ENCODE data around the gene STOML1.
A peak's percentile ranks its signal among the peaks of the same experiment; 100 is the strongest.

STOML1 gene

DNA sequence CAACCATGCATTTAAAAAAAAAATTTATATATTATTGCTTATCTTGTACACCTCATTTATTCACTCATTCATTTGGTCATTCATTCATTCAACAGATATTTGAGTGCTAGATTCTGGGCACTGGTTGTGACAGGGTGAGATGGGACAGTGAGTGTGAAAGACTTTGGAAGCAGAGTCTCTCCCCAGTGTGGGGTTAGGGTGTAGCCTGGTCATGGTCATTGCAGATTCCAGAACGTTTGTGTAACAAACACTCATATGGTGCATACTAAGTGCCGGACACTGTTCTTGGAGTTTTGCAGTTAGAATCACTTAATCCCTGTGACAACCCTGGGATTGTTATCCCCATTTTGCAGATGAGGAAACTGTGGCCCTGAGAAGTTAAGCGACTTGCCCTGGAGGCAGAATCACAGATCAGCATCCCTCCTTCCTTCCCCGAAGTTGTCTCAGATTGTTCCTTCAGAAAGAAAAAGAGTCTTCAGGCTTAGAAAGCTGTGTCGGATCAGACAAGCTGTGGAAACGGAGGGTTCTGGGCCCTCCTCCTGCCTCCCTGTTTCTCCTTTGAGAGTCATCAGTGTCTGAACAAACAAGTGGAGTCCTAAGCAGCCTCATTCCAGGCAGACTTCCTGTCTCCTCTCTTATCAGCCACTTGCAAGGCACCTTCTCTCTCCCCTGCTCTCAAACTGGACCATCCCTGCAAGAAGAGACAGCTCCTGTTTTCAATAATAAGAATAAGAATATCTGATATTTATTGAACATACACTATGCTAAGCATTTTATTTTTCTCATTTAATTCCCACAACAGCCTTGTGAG, 59.5 kb downstream of the STOML1 start:
- no peak for DNase-seq

DNA sequence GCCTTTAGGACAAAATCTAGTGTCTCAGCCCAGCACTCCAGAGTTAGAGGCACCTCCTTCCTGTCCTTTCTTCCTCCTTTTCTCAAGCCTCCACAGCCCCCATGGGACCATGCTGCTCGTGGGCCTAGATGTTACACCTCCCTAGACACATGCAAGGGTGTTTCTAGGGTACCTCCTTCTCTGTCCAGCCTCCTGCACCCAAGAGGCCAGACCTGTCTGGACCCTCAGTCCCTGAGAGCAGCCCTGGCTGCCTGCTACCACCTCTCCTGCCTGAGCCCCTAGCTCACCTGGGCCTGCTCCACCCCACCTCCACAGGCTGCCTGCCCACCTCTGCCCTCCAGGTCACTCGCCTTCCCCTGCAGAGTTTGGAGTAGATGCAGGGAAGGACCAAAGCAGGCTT, 60.7 kb downstream of the STOML1 start:
- DNase-seq, result no peak

DNA sequence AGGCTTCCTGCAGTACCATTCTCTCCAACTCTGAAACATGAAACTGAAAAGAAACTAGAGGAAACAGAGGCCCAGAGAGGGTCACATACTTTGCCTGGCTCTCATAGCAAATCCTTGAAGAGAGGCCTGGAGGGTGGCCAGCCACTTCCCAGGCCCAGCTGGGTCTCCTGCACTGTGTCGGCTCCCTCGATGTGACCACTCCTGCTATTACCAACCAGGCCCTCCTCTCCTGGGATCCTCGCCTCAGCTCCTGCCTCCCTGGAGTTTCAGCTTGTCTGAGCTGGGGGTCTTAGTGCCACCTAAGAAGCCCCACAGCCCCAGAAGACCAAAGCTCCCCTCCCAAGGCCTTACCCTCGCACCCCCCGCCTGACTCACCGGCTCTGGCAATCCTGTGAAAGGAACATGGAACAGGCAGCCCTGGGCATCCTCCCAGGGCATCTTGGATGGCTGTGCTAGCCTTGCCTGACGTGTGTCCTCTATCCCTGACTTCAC, 61.3 kb downstream of the STOML1 start:
- peak in 1 of 56 donors; percentile 12 for DNase-seq

- DNase-seq, result no peak
These were observed 61.7 kb downstream of the STOML1 start for GRCh38 chr15:73930371-73930770.

- no peak for DNase-seq
These were observed 63.0 kb downstream of the STOML1 start for GRCh38 chr15:73928971-73929627.
